SH-SY5Y (cell line): Measurements from ENCODE around the gene CDCA7.

Experiments used
- GATA2 ChIP-seq: IDR thresholded peaks from 2 replicates; pipeline ENCODE4 v1.6.1; 2011; ENCODE audit warnings: mild to moderate bottlenecking, low read depth, low read length
- GATA3 ChIP-seq: IDR thresholded peaks from 2 replicates; pipeline ENCODE4 v1.6.1; 2011; ENCODE audit warnings: low read depth, mild to moderate bottlenecking, low read length, moderate library complexity

Gene CDCA7

DNA sequence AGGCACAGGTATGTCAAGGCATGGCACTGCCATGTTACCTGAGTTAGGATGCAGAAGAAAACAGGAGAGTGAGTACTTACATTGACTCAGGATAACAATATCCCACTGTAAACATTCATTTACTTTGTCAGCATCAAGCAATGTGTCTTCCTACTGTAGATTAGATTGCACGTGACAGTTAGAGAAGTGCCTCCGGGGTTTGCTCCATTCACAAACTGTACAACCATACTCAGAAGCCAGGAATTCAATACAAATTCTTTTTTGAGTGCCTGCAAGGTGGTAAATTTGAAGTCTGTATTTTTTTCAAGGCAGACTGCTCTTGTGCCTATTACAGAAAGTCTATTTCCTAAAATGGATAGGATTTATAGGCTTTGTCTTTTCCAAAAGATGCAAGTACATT lies 34.1 kb downstream of the CDCA7 start:
- TF ChIP-seq GATA2: no peak

DNA sequence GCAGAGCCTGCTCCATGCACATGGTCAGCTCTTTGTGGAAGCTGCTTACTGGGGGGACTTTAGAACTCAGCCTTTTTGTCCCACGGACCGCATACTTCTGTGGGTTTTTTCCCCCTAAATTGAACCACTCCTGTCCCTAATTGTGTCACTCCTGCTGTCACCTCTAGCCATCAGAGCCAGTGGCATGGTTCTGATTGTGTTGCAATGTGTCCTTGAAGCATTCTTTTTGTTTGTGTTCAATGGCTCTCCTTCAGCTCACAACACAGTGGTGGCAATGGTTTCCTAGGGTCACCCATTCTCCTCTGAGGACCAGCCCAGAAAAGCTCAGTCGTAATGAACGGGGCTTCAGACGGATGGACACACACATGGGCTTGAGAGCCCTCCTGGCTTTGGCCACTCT lies 35.4 kb downstream of the CDCA7 start:
- TF ChIP-seq GATA3: no peak
- no peak for TF ChIP-seq GATA2

DNA sequence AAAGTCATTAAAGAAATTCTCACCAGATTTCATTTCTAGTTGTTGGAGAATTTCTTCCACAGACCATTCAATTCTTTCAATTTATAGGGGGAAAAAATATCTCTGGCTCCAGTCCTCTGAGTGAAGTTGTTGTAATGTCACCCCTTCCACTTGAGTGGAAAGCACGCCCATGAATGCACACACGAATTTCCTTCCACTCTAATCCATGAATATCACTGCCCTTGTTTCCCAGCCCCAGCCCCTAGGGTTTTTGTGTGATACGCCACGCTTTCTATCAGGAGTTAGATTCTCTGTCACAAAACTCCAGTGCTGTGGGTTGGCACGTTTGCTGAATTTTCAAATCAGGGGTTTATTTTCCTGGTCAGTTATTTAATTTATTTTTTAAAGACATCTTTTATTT lies 38.1 kb downstream of the CDCA7 start:
- TF ChIP-seq GATA2 (no peak), GATA3 (no peak)

DNA sequence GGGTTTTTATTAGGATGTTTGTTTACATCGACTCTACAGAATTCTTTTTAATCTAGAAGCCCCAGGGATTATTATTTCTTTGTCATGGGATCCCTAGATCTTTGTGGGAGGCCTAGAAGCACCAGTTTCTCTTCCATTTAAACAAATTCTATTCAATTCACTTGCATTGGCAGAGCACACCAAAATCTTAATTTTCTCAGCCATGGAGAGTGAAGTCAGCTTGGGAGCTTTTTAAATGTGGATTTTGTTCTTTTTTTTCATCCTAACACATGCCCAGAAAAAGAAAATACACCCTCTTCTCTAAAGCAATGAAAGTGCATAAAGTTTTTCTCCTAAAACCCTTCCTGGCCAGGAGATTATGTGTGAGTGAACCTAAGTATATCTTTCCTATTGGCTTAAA lies 38.5 kb downstream of the CDCA7 start:
- TF ChIP-seq GATA2: no peak
- no peak for TF ChIP-seq GATA3

DNA sequence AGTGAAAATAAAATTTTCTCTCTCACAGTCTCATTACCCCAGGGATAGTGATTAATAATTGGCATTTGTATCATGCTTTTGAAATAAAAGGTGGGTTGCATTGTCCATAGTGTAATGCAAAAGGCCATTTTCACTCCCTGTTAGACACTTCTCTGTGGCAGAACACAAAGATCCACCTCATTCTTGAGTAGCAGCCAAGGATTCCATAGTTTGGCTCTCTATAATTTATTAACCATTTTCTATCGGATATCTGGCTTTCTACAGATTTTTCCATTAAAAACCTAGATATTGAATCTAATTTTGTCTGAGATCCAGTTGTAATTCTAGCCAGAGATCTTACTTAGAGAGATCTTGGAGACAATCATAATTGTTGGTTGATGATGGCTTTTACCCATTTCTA lies 39.0 kb downstream of the CDCA7 start:
- TF ChIP-seq GATA2: no peak
- TF ChIP-seq GATA3: no peak

DNA sequence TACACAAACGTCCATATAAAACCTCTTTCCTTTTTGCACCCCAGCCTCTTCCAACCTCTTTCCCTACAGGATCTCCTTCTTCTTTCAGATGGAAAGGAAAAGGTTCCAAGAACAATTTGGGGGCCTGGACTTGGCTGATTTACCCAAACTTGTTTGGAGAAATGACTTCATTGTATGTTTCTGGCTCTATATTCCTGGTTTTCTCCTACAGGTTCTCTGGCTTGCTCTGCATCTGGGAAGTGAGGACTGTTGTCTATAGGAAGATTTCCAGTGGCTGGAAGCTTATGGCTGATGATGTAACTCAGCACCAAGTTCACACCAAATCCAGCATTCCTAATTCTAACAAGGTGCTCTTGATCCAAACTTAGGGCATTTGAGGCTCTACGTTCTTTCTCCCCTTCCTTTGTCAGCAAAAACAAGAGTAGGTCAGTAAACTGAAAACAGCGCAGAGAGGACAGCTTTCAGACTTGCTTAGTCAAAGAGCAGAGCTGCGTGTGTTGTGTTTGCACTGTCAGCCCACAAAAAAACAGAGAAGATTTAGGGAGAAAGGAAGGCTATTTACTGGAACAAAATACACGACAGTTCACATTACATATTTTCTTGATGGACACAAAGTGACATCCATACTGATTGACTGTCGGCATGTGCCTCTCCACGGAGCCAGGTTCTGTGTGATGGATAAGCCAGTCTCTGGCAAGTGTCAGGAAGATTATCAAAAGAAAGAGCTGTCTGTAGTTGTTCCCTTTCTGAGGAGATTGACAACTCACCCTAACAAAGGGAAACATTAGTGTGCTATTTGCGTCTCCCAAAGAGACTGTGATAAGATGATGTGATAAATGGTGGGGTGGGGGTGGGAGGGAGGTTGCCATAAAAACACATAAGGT lies 39.7 kb downstream of the CDCA7 start:
- TF ChIP-seq GATA2 (no peak), GATA3 (no peak)

DNA sequence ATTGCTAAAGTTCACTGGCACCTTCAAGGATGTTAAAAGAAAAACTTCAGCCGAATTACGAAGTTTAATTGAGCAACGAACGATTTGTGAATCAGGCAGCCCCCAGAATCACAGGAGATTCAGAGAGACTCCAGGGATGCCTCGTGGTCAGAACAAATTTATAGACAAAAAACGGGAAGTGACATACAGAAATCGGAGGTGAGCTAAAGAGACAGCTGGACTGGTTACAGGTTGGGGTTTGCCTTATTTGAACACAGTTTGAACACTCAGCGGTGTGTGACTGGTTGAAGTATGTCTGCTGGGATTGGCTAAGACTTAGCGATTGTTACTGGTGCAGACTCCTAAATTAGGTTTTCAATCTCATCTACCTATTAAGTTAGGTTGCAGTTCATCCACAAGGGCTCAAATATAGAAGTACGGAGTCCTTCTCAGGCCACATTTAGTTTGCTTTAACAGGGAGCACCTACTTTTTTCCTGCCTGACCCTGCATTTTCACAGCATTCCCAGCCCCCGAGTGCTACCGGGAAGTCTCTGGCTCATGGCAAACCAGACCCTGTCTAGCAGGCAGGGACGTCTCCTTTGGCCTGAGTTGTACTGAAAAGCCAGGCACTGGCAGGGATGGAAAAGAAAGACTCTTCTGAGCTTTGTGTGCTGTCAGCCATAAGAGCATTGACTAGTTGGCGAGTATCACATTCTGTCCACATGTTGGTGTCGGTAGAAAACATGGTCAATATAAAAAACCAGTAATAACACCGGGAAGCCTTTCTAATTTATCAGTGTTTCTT lies 41.1 kb downstream of the CDCA7 start:
- TF ChIP-seq GATA2 (no peak), GATA3 (no peak)

DNA sequence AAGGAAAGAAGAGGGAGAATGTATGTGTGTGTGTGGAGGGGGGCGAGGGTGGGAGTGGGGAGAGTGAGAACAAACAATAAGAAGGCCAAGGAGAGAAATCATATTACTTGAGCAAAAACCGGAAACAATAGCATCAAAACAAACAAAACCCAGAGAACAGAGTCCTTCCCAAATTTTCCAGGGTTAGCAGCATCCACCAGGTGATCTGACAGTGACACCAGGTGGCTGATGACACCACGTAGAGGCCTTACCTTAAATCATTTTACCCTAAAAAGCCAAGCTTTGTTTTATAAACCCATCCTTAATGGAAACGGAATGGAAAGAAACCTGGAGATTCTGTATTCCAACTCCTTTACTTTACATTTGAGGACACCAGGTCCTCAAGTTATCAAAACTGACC lies 42.9 kb downstream of the CDCA7 start:
- TF ChIP-seq GATA2: no peak
- no peak for TF ChIP-seq GATA3

DNA sequence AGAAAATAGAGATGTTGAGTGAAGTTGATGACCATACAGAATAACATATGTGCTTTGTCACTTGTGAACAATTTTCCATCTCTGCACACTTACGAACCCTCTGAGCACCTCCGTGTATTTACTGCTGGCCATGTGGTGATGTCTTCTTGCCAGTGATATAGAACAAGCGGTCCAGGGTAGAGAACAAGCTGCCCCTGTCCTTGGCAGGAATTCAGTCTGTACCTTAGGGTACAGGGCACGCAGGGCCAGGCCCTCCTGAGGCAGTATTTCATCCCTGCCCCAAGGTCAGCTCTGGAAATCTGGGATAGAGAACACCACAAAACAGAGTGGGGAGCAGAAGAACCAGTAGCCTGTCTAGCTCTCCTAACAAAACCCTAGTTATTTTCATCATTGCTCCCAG lies 44.6 kb downstream of the CDCA7 start:
- no peak for TF ChIP-seq GATA2
- no peak for TF ChIP-seq GATA3

DNA sequence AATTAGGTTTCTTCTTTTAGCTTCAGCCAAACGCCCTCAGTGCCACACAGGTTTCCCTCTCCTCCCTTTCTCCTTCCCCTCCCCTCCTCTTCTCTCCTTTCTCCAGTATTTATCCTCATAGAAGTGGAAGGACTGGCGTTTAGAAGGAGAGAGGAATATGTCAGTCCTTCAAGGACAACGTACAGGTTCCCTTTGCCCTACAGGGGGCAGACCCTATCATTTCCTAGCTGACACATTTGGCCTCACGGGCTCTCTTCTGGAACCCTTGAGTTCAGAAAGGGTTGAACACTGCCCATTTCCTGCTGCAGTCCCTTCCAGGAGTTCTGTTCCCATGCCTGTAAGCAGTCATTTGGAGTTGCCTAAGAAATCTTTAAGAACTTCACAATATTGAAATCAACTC lies 46.1 kb downstream of the CDCA7 start:
- TF ChIP-seq GATA3: no peak
- TF ChIP-seq GATA2: no peak

DNA sequence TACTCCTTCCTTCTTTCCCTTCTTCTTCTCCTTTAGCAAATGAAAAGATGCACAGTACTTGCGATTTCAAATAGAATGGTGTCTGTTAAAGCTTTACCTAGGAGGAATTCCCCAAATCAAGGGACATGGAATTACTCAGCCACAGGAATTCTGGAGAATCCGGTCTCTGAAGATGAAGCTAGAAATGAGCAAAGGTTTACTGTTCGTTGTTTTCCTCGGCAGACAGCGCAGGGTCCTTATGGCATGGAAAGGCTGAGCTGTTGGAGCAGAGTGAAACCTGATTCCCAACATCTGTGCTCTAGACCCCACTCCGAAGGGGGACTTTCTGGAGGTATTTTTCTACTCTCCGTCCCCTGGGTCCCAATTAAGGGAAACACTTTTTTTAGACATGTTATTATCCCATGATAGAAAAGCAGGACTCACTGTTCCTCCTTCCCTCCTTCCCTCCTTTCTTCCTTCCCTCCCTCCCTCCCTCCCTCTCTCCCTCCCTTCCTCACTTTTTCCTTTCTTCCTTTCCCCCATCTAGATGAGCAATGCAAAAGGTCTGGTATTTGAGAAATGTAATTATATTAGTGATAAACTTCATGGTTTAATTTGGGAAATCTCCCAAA lies 47.1 kb downstream of the CDCA7 start:
- TF ChIP-seq GATA2: no peak

DNA sequence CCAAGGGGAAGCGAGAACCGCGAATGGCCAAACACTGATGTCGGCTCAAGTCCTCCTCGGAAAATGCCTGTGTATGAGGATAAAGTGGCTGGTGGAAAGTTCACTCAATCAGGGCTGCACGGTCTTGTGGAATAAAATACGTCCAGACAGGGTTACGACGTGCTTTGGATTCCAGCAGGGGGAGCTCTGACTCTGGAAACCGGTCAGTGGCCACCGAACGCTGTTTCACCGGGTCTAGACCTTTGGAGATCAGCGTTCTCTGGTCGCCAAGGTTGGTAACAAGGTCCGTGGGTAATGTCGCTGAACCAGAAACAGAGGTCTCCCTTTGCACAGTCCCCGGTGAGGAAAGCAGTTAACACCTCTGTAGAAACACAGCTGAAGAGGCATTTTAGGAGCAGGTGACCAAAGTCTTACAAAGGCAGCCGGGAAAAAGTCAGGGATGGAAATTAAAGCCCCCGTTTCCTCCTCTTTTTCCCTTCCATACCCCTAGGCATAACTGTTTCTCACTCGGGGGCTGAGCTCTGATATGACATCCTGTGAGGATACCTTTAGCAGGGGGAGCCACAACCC lies 47.8 kb downstream of the CDCA7 start:
- TF ChIP-seq GATA3 (no peak), GATA2 (no peak)

DNA sequence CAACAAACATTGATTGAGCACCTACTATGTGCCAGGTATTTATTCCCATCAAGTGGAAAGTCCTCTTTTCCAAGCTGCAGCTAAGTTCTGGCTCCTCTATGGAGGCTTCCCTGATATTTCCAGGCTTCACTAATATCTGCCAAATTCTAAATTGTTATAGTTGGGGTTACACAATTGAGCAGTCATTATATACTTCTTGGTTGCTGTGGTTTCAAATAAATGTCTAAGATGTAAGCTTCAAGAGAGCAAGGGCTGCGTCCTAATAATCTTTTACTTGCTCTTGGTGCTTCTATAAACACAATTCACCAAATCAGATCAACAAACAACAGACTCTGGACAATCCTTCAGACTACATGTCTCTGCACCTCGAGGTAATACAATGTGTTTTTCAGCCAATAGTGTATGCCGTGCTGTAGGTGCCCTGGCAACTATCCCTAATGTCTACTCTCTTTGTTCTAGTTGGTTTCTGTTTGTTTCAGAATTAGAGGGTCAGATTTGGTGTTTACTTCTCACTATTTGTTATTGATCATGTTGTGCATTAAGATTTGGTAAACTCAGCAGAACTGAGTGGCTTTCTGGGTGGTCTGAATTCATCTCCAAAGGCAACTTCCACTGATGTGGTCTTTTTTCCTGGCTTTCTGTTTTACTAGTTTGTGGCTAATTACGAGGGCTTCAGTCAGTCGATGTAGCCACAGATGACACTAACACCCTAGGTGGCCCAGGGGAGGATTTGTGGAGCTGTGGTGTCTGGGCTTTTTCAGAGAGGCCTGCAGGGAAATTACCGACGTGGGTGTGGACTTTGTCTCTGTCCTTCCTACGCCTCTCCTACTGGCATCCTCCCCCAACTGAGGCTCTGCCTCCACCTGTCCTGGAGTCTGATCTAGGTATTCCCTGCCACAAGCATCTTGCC lies 50.4 kb downstream of the CDCA7 start:
- TF ChIP-seq GATA3: no peak
